ENCODE results near the gene TMOD1.
"Not testable (repeated sequence)": the region's sequence is repeated elsewhere in the genome, so short reads cannot be mapped to it uniquely, and the experiment has no call there.

DNA sequence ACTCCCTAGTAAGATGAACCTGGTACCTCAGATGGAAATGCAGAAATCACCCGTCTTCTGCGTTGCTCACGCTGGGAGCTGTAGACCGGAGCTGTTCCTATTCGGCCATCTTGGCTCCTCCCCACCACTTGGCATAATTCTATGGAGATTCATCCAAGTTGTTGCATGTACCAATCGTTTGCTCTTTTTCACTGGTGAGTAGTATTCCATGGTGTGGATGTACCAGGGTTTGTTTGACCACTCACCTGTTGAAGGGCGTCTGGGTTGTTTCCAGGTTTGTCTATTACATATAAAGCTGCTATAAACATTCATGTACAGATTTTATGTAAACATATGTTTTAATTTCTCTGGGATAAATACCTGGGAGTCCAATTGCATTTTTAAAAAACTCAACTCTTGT lies 85.4 kb downstream of the TMOD1 start:
- not testable (repeated sequence) for TF ChIP-seq SALL2 (CRISPR knock-in tag; IDR thresholded peaks at IDR 0.05); ZNF766 (CRISPR knock-in tag; IDR thresholded peaks at IDR 0.05; ENCODE audit: borderline replicate concordance); MED13 (CRISPR knock-in tag; IDR thresholded peaks at IDR 0.05); NFRKB (IDR thresholded peaks at IDR 0.05); RAD21 (CRISPR knock-in tag; IDR thresholded peaks at IDR 0.05); TCF7 (IDR thresholded peaks at IDR 0.05; ENCODE audit: low read depth); ZNF331 (CRISPR knock-in tag; IDR thresholded peaks at IDR 0.05); KDM5B (CRISPR knock-in tag; IDR thresholded peaks at IDR 0.05; ENCODE audit: borderline replicate concordance)
